Right renal cortex interstitium (tissue), 3 donors: ENCODE measurements around the gene PLEKHG1. TPM values are rescaled to one million over a fixed set of nuclear protein-coding genes. Genes with fewer than 3 reads are reported as not detected.

Experiments
- DNase-seq, 3 donors: peaks; one replicate each; pipeline ENCODE4 v3.0.0-alpha.2; 2013; ENCODE audit warnings: low read depth in 3 of 3, low spot score in 2 of 3
- polyA plus RNA-seq, 3 donors: library from polyadenylated mRNA; unstranded; fragments of 120-200 nt; gene quantifications; one replicate each; pipeline ENCODE4 v1.2.1, GENCODE V29; 2013; ENCODE audit not compliant: insufficient read length in 3 of 3

PLEKHG1 gene
- polyA plus RNA-seq = 10 to 100 TPM; 34.1 to 41.2 (median 35.1) TPM

DNA sequence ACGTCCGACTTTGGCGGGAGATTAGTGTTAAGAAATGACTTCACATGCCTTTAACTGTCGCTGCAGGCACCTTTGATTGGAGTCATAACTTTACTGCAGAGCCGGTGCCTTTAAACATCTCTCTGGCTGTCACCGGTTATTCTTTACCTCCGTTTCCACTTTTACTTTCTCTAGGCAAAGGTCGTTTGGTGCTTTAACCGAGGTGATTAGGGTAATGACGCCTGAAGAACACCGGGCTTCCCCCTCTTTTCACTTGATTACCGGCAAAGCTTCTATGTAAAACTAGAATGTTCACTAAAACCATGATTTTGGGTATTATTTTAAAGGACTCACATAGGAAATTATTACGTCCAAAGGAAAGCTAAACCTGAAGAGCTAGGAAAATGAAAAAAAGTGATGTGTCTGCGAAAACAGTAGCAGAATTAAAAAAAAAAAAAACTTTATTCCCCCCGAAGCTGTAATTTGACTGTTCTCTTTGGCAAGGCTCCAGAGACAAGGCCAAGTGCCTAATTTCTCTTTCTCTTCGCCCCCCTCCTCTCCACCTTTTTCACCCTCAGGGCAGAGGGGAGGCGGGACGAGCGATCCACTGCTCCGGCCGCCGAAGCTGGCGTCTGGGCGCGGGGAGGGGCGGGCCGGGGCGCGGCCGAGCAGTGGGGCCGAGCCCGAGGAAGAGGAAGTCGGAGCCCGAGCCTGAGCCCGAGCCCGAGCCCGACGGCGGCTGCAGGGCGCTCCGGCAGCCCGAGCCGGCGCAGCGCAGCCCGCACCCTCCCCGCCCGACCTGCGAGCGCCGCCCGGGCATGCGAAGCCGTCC, at the start of gene PLEKHG1:
PLEKHG1 (plus strand) TSS at position 687 of the 811 bp plus-strand sequence. CDS start 133,797 bp downstream, outside the sequence.
- no peak for DNase-seq

DNA sequence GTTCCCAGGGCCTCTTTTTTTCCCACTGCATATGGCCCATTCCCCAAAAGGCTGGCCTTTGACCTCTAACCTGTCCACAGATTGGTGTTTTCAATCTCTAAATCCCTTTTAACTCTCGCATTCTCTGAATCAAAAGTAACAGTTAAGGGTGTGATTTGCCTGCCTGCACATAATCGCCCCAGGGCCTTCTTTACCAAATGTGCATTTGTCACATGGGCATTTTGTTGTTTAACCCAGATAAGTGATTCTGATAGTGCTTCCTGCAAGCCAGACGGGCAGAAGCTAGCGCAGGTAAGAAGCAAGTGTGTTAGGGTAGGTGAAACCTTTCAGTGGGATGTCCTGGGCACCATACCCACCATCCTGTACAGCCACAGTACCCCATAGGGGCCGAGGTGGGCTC, 49.4 kb upstream of the PLEKHG1 start:
- no peak for DNase-seq

DNA sequence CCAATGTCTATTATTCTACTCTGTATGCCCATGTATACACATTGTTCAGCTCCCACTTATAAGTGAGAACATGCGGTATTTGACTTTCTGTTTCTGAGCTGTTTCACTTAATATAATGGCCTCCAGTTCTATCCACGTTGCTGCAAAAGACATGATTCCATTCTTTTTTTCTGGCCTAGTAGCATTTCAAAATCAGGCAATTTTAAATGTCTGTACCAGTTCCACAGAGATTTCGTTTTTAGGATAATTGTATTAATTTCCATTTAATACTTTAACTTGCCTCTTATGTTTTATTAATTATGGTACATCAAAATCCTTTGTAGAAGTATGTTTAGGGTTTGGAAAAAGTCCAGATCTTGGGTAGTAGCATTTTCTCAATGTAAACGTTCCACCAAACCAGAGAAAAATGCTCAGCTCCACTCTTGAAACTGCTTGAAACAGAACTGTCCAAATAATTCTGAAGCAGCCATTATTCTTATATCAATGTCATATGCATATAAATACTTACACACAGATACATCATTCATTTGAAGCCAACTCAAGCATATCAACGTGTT, 42.6 kb upstream of the PLEKHG1 start:
- DNase-seq = no peak

DNA sequence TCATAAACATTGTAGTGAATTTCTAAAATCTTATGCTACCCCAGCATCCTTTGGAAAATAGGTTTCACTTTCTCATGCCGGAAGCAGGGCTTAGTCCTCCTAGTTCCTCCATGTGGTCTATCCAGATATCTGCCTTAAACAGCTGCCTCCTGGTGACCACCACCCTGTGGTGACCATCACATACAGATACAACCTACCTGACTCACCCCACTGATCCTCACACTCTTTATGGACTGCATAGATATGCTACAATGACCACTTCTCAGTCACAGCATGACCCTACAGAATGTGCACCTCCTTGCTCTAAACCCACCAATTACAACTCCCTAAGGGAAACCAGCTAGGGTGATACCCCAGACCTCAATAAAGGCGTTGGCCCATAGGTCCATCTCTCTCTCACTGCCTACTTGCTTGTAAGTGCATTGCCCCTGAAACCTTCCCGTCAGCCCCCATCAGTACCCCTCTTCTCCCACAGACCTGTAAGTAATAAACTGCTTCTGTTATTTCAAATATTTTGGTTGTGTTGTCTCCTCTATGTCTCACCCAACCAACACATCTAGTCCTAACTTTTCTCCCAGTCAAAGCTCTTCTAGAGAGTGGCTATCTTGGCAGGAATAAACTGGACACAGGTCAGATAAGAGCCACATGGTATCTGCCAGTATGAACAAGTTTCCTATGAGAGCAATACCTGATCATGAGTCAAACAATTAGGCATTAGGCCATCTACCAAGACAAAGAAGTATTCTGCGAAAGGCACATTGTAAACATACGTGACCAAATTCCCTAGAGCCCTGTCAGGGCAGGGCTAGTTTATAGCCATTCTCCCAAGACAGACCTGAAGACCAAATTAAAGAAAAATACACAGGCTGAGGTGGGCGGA, 39.4 kb upstream of the PLEKHG1 start:
- no peak for DNase-seq

DNA sequence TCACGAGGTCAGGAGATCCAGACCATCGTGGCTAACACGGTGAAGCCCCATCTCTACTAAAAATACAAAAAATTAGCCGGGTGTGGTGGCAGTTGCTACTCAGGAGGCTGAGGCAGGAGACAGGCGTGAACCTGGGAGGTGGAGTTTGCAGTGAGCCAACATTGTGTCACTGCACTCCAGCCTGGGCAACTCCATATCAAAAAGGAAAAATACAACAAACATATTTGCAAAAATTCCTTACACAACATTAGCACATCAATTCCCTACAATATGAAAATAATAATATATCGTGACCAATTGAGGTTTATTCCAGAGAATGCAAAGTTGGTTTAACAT, 38.8 kb upstream of the PLEKHG1 start:
- DNase-seq = no peak

DNA sequence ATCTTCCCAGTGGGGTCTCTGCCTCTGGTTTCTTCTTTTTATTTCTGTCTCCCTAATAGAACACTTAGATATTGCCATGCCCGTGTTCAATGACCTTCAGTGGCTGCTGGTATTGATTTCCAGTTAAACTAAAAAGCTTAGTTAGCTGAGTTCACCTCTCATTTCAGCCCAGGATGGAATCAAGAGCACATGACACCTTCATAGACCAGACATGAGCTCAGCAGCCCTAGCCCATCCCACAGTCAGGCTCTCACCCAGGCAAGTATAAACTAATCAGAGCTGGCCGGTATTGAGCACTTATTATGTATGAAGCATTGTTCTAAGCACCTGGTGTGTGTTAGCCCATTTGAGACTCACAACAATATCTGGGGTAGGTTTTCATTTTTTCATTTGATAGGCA, 33.7 kb upstream of the PLEKHG1 start:
- no peak for DNase-seq

DNA sequence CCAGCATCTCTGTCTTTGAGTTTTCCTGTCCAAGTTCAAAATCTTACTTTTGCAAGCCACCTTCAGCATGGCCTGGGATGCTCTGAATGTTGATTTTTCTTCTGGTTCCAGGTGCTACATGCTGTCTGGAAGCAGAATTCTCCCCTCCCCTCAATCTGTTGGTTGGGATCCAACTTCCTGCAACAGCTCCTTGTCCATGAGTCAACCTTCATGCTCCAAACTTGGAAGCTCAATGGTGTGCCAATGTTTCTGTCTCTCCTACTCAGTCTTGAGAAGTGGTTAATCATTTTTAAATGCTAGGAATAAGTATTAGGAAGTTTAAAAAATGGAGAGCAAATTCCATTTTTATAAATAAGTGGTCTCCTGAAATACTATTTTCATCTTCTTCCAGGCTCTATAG, 33.2 kb upstream of the PLEKHG1 start:
- DNase-seq = no peak

DNA sequence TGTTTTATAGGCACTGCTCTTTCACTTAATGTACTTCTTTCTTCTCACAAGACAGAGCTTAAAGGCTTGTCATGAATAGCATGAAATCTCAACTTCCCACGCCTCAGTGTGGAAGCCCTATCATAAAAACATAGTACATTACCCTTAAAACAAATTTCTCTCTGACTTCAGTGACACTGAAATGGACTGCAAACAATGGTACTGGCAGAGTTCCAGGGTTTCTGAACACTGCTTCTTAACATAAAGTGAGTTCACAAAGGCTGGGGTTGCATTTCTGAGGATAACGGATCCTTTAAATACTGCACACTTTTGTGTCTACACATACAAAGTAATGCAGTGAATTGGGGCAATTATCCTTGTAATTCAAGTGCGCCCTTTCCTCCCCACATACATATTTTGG, 32.3 kb upstream of the PLEKHG1 start:
- no peak for DNase-seq

DNA sequence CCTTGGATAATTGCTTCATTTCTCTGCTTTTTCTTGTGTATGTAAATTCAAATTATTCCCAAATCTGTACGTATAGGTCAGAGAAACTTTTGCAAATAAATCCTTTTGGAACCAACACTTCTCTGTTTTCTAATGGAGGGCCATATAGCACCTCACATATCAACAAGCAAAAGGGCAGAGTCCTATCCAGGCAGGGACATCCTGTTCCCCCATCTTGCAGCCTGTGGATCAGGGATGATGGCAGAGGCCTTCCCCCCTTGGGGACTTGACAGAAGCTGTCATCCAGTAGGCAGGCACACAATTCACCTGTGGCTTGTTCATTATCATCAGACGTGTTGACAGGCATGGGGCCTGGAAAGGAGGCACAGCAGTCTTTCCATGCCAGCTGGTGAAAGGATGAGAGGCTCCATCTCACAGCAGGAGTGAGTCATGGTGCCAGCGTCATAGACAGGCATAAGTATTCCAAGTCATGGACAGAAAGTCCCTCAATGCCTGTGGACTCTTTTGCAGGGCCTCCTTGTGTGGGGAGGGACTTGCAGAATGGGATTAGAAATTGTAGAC, 31.8 kb upstream of the PLEKHG1 start:
- DNase-seq = no peak

DNA sequence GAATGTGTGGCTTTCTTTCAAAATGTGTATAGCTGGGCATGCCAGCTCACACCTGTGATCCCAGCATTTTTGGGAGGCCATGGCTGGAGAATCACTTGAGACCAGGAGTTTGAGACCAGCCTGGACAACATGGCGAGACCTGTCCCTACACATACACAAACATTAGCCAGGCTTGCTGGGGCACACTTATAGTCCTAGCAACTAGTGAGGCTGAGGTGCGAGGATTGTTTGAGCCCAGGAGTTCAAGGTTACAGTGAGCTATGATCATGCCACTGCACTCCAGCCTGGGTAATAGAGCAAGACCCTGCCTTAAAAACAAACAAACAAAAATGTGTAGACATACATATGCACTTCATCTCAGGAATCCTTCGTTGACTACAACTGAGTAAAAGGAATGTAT, 31.1 kb upstream of the PLEKHG1 start:
- DNase-seq = no peak

DNA sequence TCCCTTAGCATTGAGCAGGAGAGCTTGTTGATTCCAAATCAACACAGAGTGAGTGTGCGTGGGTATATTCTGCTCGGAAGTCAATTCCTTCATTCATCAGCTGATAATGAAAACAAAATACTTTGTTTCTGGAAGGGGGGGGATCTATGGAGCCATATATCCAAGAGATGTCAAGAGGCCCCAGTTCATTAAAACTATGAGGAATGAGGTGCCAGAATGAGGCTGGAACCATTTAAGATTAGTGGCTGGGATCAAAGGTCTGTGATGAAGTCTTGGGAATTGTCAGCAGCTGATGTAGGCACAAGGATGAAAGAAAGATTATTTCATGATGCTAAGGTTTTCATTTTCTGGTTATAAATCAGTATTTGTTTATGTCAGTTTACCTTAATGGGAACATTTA, 30.5 kb upstream of the PLEKHG1 start:
- no peak for DNase-seq

DNA sequence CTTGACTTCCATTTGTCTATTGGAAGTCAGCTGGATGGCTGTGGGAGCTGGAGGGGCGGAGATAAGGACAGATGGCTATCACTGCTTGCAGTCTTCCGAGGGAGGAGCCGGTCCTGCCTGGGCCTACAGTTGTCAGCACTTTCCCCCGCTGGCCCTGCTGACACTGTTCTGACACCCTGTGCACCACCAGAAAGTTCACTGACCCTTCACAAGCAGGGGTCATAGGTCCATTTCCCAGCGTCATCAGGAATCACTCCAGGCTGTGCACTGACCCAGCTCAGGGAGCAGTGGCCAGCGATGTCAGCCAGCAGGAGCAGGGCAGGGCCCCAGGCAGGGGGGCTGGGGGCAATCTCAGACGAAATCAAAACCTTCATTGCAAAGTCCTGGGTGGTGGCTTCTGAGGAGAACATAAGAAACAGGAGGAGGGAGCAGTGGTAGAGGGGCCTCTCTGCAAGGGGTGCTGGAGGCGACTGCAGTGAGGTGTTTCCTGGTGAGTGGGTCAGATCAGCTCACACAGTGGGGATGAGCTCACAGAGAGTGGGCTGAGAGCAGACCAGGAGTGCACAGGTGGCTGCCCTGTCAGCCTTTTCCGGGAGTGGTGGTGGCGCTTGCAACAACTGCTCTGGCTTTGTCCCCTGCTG, 26.5 kb upstream of the PLEKHG1 start:
- DNase-seq = no peak

DNA sequence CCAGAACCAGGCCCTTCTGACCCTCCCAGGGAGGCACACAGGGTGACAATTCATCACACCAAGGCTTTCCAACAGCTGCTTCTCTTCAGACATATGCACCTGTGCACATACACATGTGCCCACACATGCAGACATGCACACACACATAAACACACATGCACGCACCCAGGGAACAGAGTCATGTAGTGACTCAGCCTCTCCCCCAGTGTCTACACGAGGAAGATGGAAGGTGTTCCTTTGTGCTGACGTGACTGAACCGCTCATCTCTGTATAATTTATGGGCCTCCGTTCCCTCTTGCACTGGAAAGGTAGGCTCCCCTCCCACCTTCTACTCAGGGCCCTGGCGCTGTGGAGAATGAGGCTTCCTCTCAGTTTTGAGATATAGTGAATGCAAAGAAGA, 23.8 kb upstream of the PLEKHG1 start:
- no peak for DNase-seq

DNA sequence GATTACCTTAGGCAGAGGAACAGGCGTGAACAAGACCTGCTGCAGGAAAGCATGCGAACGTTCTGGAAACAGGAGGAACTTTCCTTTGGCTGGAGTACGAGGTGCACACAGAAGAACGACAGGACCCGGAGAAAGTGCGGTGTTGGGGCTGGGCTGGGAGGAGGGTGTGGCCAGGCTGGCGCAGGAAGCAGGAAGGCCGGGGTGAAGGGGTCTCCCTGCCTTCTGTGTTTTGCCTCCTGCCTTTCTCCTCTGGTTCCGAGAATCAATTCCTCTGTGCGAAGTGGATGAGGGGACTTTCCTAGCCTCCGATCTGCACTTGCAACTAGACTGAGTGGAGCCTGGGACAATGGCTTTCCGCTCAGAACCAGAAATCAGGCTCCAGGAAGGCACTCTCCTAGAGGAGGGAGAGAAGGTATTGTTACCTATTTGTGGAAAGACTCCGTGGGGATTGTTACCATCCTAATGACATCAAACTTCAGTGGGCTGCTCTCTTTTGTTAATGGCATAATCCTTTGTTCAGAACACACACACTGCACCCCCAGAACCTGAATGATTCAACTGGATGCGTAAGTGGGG, 22.9 kb upstream of the PLEKHG1 start:
- DNase-seq = no peak

DNA sequence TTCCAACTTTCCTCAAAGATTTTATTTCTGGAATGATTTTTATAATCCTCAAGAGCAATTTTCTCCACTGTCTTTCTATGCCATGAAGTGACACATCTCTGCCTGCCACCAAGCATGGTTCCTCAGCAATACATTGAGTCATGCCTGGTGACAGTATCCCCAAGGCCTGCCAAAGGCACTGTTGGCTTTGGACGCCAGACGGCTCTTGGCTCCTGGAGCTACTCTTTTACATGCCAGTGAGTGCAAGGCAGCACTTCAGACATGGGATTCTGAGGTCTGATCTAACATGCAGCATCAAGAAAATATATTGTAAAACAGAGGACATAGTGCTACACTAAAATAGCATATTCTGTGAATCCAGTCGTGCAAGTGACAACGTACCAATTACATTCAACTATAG, 20.1 kb upstream of the PLEKHG1 start:
- DNase-seq = no peak

DNA sequence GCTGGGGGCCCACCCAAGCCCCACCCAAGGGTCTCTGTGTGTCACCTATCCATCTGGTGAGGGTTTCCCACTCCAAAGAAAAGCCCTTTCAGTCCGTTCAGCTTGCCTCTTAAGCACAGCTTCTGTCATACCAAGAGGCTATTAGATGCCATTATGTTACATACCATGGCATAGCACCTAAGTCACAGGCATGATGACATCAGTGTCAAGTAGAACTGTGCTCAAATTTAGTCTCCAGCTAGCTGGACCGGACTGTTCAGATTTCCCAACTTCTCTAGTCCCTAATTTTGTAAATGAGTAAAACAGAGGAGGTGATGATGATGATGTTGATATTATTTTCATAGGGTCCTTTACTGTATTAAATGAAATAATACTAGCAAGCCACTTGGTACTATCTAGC, 19.2 kb upstream of the PLEKHG1 start:
- DNase-seq = no peak

DNA sequence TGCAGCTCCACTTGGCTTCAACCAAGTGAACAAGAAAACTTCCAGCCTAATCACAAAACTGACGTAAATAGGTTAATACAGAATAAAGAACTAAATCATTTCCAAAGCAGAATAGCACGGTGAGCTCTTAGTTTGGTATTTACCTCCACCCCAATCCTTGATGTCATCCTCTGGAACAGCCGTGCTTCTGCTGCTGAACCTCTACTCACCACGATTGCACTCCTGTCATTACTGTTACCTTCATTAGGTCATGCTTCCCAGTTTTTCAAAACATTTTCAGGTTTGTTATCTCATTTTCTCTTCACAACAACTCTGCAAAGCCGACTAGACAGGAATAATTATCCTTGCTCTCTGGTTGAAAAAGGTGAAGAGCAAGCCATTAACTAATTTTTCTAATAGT, 15.6 kb upstream of the PLEKHG1 start:
- DNase-seq = no peak

DNA sequence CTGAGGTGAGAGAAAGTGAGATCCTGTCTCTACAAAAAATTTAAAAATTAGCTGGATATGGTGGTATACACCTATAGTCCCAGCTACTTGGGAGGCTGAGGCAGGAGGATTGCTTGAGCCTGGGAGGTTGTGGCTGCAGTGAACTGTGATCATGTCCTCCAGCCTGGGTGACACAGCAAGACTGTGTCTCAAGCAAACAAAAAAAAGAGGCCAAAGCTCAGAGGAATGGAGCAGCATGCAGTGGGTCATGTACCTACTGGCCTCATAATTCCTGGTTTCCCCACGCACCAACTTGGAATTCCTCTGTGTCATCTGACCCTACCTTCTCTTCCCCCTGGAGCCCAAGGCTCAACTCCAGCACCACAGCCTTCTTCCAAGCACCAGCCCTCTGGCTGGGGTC, 15.1 kb upstream of the PLEKHG1 start:
- no peak for DNase-seq

DNA sequence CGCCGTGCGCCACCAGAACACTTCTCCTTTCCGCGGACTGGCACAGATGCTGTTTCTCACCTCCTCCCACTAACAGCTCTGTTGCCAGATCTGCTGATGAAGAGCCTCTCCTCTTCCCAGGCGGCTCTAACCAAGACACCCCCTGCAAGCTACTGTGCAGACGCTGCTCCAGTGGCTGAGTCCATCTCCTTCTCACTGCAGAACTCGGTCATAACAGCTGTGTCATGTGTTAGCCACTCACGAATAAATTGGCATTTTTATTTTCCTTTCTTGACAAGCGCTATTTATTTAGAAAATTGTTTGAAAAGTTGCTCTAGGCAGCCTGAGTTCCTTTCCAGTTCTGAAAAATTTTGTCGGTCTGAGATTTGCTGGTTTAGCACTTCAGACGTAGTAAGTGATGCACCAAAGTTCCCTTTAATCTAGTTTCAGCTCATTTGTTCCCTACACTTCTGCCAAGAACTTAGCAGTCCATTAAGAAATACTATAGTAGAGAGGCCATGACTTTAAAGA, 12.8 kb upstream of the PLEKHG1 start:
- DNase-seq = no peak

DNA sequence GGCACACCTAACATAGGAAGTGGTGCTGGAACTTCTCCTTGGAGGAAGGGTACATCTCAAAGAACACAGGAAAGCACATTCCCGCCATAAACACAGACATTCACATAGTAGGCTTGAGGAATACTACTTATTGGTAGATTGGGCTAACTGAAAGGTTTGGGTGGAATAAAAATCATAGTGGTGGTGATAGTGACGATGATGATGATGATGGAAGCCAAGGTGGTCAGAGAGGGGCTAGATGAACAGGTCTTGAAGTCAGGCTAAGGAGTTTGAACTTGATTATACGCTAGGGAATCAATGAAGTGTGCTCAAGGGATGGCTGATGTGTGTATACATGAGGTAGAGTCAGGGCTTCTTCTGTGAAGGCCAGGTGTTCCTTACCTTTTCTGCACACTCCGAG, 12.0 kb upstream of the PLEKHG1 start:
- DNase-seq = no peak
